Uterus (tissue), 4 donors: Measurements from ENCODE around the gene NIPAL3. TPM values are rescaled to one million over a fixed set of nuclear protein-coding genes. Genes with fewer than 3 reads are reported as not detected.

ENCODE experiments used
- DNase-seq, 2 donors: peaks; one replicate each; pipeline ENCODE4 v3.0.0-alpha.2; 2019 to 2020
- H3K27ac ChIP-seq, 2 donors: fragments of 200-600 bp; sonication (generic); 1 replicate in 1 of 2; 2 replicates in 1 of 2; pipeline ENCODE4 v1.5.1; 2016 to 2018
- H3K27me3 ChIP-seq, 2 donors: fragments of 200-600 bp; sonication (generic); one replicate each; pipeline ENCODE4 v1.5.1; 2018 to 2019; ENCODE audit warnings: control low read depth in 1 of 2
- H3K36me3 ChIP-seq, 2 donors: fragments of 200-600 bp; sonication (generic); one replicate each; pipeline ENCODE4 v1.5.1; 2019; ENCODE audit warnings: control low read depth in 1 of 2
- H3K4me1 ChIP-seq, 2 donors: fragments of 200-600 bp; sonication (generic); one replicate each; pipeline ENCODE4 v1.5.1; 2018 to 2019; ENCODE audit warnings: control low read depth in 1 of 2
- H3K4me3 ChIP-seq, 2 donors: fragments of 200-600 bp; sonication (generic); 1 replicate in 1 of 2; 2 replicates in 1 of 2; pipeline ENCODE4 v1.5.1; 2018 to 2019; ENCODE audit warnings: mild to moderate bottlenecking in 1 of 2
- H3K9me3 ChIP-seq, 2 donors: fragments of 200-600 bp; sonication (generic); one replicate each; pipeline ENCODE4 v1.5.1; 2019; ENCODE audit warnings: control low read depth in 1 of 2
- POLR2A ChIP-seq, 2 donors: fragments of 450-650 bp; IDR thresholded peaks; one replicate each; pipeline ENCODE4 v1.6.1; 2016; ENCODE audit warnings: antibody characterized with exemption in 2 of 2, mild to moderate bottlenecking in 1 of 2, moderate library complexity in 1 of 2
- intact Hi-C: fragments of 100-400 bp; cut with DNase I; formaldehyde crosslinking; loops from one replicate; pipeline ENCODE4 v1.15.1; 2023; ENCODE audit warnings: low total_unique reads
- total RNA-seq, 4 donors: library from RNA; depleted of rRNA in 3 of 4; stranded (reverse); fragments of >200 nt in 3 of 4; gene quantifications; one replicate each; pipeline versions ENCODE4 v1.1.0 to v1.2.4, GENCODE V29; 2014 to 2023
- TF ChIP-seq, protein P1 (sequence below), 4 experiments: fragments of 200-600 bp in 2 of 4; fragments of 450-650 bp in 2 of 4; sonication (generic) in 2 of 4; IDR thresholded peaks; one replicate each; pipeline ENCODE4 v1.5.1; 2016 to 2019; ENCODE audit warnings: antibody characterized with exemption in 4 of 4, mild to moderate bottlenecking in 2 of 4, moderate library complexity in 1 of 4
- donor health status: DM: yes; HTN: yes; CAD: no.

Gene NIPAL3
- total RNA-seq, 4 donors from 2014 or later: 14.2 to 36.8 (median 21.5) TPM

DNA sequence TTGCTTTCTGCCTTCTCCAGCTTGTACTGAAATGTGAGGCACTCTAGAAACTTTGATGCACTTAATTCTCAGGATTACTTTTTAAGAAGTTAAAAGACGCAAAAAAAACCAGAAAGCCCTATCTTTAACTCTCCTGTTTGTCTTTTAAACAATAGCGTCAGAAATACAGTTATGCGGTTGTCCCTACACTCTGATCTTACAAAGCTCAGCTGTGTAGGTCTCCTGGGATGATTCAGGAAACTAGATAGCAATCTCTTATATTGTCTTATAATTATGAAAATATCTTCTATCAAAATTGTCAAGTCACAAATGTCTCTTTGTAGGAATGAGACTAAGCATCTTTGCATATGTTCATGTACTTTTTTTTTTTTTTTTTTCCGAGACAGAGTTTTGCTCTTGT lies 60.1 kb downstream of the NIPAL3 start:
- H3K4me3 ChIP-seq: no peak overlapping the region
- DNase-seq: no peak
- no peaks in the 10 kb centered on the region for H3K4me1 ChIP-seq
- H3K9me3 ChIP-seq: no peaks in the 10 kb centered on the region
- H3K27me3 ChIP-seq: no peaks in the 10 kb centered on the region
- H3K27ac ChIP-seq: no peak overlapping the region
- intact Hi-C loops: no loop called here
- H3K36me3 ChIP-seq: no peaks in the 10 kb centered on the region
- TF ChIP-seq, protein P1, sequence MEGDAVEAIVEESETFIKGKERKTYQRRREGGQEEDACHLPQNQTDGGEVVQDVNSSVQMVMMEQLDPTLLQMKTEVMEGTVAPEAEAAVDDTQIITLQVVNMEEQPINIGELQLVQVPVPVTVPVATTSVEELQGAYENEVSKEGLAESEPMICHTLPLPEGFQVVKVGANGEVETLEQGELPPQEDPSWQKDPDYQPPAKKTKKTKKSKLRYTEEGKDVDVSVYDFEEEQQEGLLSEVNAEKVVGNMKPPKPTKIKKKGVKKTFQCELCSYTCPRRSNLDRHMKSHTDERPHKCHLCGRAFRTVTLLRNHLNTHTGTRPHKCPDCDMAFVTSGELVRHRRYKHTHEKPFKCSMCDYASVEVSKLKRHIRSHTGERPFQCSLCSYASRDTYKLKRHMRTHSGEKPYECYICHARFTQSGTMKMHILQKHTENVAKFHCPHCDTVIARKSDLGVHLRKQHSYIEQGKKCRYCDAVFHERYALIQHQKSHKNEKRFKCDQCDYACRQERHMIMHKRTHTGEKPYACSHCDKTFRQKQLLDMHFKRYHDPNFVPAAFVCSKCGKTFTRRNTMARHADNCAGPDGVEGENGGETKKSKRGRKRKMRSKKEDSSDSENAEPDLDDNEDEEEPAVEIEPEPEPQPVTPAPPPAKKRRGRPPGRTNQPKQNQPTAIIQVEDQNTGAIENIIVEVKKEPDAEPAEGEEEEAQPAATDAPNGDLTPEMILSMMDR (IDR thresholded peaks at IDR 0.05): no peak
- no peak for TF ChIP-seq POLR2A (IDR thresholded peaks at IDR 0.05)

DNA sequence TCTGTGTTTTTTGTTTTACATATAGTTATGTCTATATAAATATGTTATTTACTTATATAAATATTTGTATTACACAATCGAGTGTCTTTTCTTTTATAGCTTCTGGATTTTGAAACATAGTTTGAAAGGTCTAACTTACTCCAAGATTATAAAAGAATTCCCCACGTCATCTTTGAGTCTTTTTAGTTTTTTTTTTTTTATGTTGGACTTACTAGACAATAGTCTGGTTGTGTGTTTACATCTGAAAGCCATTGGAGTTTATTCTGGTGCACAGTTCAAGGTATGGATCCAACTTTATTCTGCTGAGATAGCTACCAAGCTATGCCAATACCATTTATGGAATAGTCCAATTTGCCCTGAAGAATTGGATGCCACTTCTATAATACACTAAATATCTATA lies 61.0 kb downstream of the NIPAL3 start:
- Histone ChIP-seq H3K27me3 (no peaks in the 10 kb centered on the region), H3K36me3 (no peaks in the 10 kb centered on the region), H3K4me1 (no peaks in the 10 kb centered on the region), H3K9me3 (no peaks in the 10 kb centered on the region), H3K4me3 (no peak overlapping the region), H3K27ac (no peak overlapping the region)
- no peak for TF ChIP-seq POLR2A (IDR thresholded peaks at IDR 0.05)
- TF ChIP-seq, protein P1 (IDR thresholded peaks at IDR 0.05): no peak
- DNase-seq: no peak
- intact Hi-C loops: no loop called here

DNA sequence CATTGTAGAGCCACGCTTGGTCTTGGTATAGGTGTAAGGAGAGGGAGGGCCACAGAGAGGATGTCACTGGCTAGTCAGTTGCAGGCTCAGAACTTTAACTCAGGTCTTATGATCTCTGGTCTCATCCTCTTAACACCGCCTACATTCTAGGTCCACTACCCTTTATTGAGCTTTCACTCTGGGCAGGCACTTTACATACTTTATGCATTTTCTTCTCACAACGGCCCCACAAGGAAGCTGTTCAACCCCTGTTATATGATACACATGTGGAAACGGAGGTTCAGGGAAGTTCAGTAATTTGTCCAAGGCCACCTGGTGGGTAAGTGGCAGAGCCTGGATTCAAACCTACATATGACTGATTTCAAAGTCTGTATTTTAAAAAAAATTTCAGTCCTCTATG lies 61.7 kb downstream of the NIPAL3 start:
- no peak overlapping the region for H3K27ac ChIP-seq
- no peak for TF ChIP-seq POLR2A (IDR thresholded peaks at IDR 0.05)
- TF ChIP-seq, protein P1 (IDR thresholded peaks at IDR 0.05): no peak
- H3K4me3 ChIP-seq: no peak overlapping the region
- H3K9me3 ChIP-seq: no peaks in the 10 kb centered on the region
- H3K36me3 ChIP-seq: no peaks in the 10 kb centered on the region
- no peaks in the 10 kb centered on the region for H3K27me3 ChIP-seq
- intact Hi-C loops: no loop called here
- H3K4me1 ChIP-seq: no peaks in the 10 kb centered on the region
- no peak for DNase-seq

DNA sequence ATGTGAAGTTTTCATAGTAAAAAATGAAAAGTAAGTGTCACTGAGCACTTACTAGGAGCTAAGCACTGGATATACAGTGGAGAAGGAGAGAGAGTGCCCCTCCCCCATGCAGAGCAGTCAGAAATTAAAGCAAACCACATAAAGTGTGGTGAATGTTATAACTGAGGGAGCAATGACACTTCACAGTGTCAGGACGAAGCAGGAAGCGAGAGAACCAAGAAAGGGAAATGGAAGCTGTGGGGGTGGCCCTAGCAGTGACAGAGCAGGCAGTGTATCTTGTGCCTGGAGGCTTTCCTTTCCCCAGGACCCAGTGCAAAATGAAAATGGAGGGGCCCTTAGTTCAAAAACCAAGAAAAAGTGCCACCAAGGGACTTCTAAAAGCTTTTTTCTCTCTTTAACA lies 65.5 kb downstream of the NIPAL3 start:
- intact Hi-C loops: no loop called here

DNA sequence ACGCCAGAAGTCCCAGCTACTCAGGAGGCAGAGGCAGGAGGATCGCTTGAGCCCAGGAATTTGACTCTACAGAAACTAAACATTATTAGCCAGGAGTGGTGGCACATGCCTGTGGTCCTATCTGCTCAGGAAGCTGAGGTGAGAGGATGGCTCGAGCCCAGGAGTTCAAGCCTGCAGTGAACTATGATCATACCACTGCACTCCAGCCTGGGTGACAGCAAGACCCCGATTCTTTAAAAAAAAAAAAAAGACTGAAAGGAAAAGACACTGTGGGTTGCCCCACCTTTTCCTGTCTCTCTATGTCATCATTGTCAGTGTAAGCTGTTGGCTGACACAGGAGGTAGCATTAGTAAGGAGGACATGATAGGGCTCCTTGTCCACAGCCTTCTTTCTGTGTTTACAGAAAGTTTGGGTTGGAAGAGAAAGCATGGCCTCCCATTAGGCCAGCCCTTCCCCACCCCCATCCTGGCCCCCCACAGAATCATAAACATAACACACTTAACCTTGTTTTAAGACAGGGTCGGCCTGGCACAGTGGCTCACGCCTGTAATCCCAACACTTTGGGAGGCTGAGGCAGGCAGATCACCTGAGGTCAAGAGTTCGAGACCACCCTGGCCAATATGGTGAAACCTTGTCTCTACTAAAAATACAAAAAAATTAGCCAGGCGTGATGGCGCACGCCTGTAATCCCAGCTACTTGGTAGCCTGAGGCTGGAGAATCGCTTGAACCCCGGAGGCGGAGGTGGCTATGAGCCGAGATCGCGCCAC lies 66.4 kb downstream of the NIPAL3 start:
- no peak for DNase-seq
- TF ChIP-seq, protein P1 (IDR thresholded peaks at IDR 0.05): no peak
- no peak for TF ChIP-seq POLR2A (IDR thresholded peaks at IDR 0.05)
- no peaks in the 10 kb centered on the region for H3K36me3 ChIP-seq
- no peaks in the 10 kb centered on the region for H3K9me3 ChIP-seq
- no peak overlapping the region for H3K4me3 ChIP-seq
- no peaks in the 10 kb centered on the region for H3K27me3 ChIP-seq
- H3K4me1 ChIP-seq: no peaks in the 10 kb centered on the region
- intact Hi-C loops: no loop called here
- H3K27ac ChIP-seq: no peak overlapping the region

More for the DNA sequence above, 65.5 kb downstream of the NIPAL3 start:
- Histone ChIP-seq H3K9me3 (no peaks in the 10 kb centered on the region), H3K36me3 (no peaks in the 10 kb centered on the region), H3K27ac (no peak overlapping the region), H3K27me3 (no peaks in the 10 kb centered on the region), H3K4me1 (no peaks in the 10 kb centered on the region), H3K4me3 (no peak overlapping the region)
- TF ChIP-seq POLR2A (IDR thresholded peaks at IDR 0.05): no peak
- TF ChIP-seq, protein P1 (IDR thresholded peaks at IDR 0.05): no peak
- DNase-seq: no peak
